A549 treated with ZK216348 at 1 μM for 4 hours (cell line): Measurements from ENCODE around the gene CATSPER3. TPM values are rescaled to one million over a fixed set of nuclear protein-coding genes. Genes with fewer than 3 reads are reported as not detected.

Experiments used
- total RNA-seq: library from RNA; stranded (reverse); fragments of 200-300 nt; extraction: Qiagen RNA extraction; gene quantifications from 5 replicates; pipeline ENCODE4 v1.2.3, GENCODE V29; 2022; ENCODE audit warnings: low read depth

CATSPER3 gene
- 0.20 to 0.57 TPM (median 0.40 TPM) in 5 replicates for total RNA-seq

GRCh38 chr5:134967607-134968006 lies at the start of gene CATSPER3:
Gene CATSPER3, plus strand, starts transcription at chr5:134967907. Its CDS starts 85 bp downstream, at chr5:134967992.

GRCh38 chr5:135033901-135034235 lies 66.2 kb downstream of the CATSPER3 start, which contains the start of gene PITX1:
Gene PITX1, minus strand, starts transcription at chr5:135034228. Its CDS starts 347 bp downstream, at chr5:135033881.

Other genes starting within 250 kb of the CATSPER3 start
- gene CAMLG, start 229.4 kb upstream of the CATSPER3 start, total RNA-seq: 17.7 to 30.1 TPM (median 27.9 TPM) in 5 replicates
- 54.9 to 90.0 TPM (median 64.9 TPM) in 5 replicates for gene DDX46, start 209.1 kb upstream of the CATSPER3 start, total RNA-seq
- gene C5orf24, start 121.9 kb upstream of the CATSPER3 start, total RNA-seq: 18.1 to 24.3 TPM (median 22.6 TPM) in 5 replicates
- 52.6 to 59.6 TPM (median 54.5 TPM) in 5 replicates for gene TXNDC15, start 93.5 kb upstream of the CATSPER3 start, total RNA-seq
- 9.4 to 15.6 TPM (median 10.0 TPM) in 5 replicates for gene PCBD2, start 62.8 kb upstream of the CATSPER3 start, total RNA-seq
- 14.2 to 38.1 TPM (median 36.5 TPM) in 5 replicates for gene PITX1, start 66.3 kb downstream of the CATSPER3 start, total RNA-seq